HG02981 (cell line): ENCODE results near the gene MUC3A.
"Not testable (repeated sequence)": the region's sequence is repeated elsewhere in the genome, so short reads cannot be mapped to it uniquely, and the experiment has no call there.

Experiments
- ATAC-seq: cut with Tn5 transposase; IDR thresholded peaks from one replicate; pipeline ENCODE4 v1.9.1; 2021; ENCODE audit warnings: mild to moderate bottlenecking, moderate library complexity; ENCODE audit not compliant: unreplicated experiment

MUC3A gene

GRCh38 chr7:100949227-100949932, at the start of gene MUC3A:
TSS of gene MUC3A (plus strand) at chr7:100949534. CDS start at chr7:100949625, 91 bp downstream.
- ATAC-seq: no peak

GRCh38 chr7:100900978-100901377, 48.4 kb upstream of the MUC3A start:
- no peak for ATAC-seq

GRCh38 chr7:100901921-100902332, 47.4 kb upstream of the MUC3A start:
- ATAC-seq: no peak

GRCh38 chr7:100902638-100903037, 46.7 kb upstream of the MUC3A start:
- ATAC-seq: no peak

- ATAC-seq: no peak
Observed at GRCh38 chr7:100908512-100908911, 40.8 kb upstream of the MUC3A start.

GRCh38 chr7:100910443-100910842, 38.9 kb upstream of the MUC3A start:
- not testable (repeated sequence) for ATAC-seq

GRCh38 chr7:100911484-100911883, 37.9 kb upstream of the MUC3A start:
- ATAC-seq: no peak

GRCh38 chr7:100914208-100914878, 35.0 kb upstream of the MUC3A start:
- ATAC-seq: no peak

GRCh38 chr7:100914879-100915447, 34.4 kb upstream of the MUC3A start:
- no peak for ATAC-seq

GRCh38 chr7:100919335-100919734, 30.0 kb upstream of the MUC3A start:
- ATAC-seq: not testable (repeated sequence)

GRCh38 chr7:100919779-100920437, 29.4 kb upstream of the MUC3A start:
- not testable (repeated sequence) for ATAC-seq

- no peak for ATAC-seq
Observed at GRCh38 chr7:100921039-100921438, 28.3 kb upstream of the MUC3A start.

GRCh38 chr7:100923616-100924015, 25.7 kb upstream of the MUC3A start:
- ATAC-seq: not testable (repeated sequence)

GRCh38 chr7:100929808-100930174, 19.5 kb upstream of the MUC3A start:
- ATAC-seq: no peak

- no peak for ATAC-seq
Observed at GRCh38 chr7:100933734-100934133, 15.6 kb upstream of the MUC3A start.

GRCh38 chr7:100935381-100935780, 14.0 kb upstream of the MUC3A start:
- not testable (repeated sequence) for ATAC-seq

- ATAC-seq: not testable (repeated sequence)
Observed at GRCh38 chr7:100936167-100936566, 13.2 kb upstream of the MUC3A start.

GRCh38 chr7:100942045-100942774, 7.1 kb upstream of the MUC3A start:
- no peak for ATAC-seq

GRCh38 chr7:100943693-100944092, 5.6 kb upstream of the MUC3A start:
- no peak for ATAC-seq

GRCh38 chr7:100944138-100944537, 5.2 kb upstream of the MUC3A start:
- ATAC-seq: no peak

- ATAC-seq: no peak
Observed at GRCh38 chr7:100946111-100946510, 3.2 kb upstream of the MUC3A start.
